Panc1 (cell line): ENCODE data around the gene SKI.

Source experiments
- POLR2AphosphoS5 ChIP-seq: IDR thresholded peaks from 2 replicates; pipeline ENCODE4 v1.6.1; 2012; ENCODE audit warnings: mild to moderate bottlenecking, low read depth, low read length, moderate library complexity
- SIN3A ChIP-seq: IDR thresholded peaks from 2 replicates; pipeline ENCODE4 v1.6.1; 2012; ENCODE audit warnings: low read depth, mild to moderate bottlenecking, low read length, moderate library complexity, borderline replicate concordance; ENCODE audit not compliant: insufficient read depth
- TCF7L2 ChIP-seq: IDR thresholded peaks from 2 replicates; pipeline ENCODE4 v1.6.1; 2011; ENCODE audit warnings: mild to moderate bottlenecking, low read depth, low read length, inconsistent platforms
- TF ChIP-seq, protein P1 (sequence below): fragments of 450-650 bp; IDR thresholded peaks from 2 replicates; pipeline ENCODE4 v1.5.1; 2017; ENCODE audit warnings: mild to moderate bottlenecking
- TF ChIP-seq, protein P2 (sequence below), 2 experiments: IDR thresholded peaks; 2 replicates each; pipeline ENCODE4 v1.6.1; 2011 to 2012; ENCODE audit warnings: low read depth in 2 of 2, control low read depth in 1 of 2, low read length in 1 of 2, mild to moderate bottlenecking in 1 of 2, moderate library complexity in 1 of 2; ENCODE audit not compliant: insufficient read depth in 1 of 2

DNA sequence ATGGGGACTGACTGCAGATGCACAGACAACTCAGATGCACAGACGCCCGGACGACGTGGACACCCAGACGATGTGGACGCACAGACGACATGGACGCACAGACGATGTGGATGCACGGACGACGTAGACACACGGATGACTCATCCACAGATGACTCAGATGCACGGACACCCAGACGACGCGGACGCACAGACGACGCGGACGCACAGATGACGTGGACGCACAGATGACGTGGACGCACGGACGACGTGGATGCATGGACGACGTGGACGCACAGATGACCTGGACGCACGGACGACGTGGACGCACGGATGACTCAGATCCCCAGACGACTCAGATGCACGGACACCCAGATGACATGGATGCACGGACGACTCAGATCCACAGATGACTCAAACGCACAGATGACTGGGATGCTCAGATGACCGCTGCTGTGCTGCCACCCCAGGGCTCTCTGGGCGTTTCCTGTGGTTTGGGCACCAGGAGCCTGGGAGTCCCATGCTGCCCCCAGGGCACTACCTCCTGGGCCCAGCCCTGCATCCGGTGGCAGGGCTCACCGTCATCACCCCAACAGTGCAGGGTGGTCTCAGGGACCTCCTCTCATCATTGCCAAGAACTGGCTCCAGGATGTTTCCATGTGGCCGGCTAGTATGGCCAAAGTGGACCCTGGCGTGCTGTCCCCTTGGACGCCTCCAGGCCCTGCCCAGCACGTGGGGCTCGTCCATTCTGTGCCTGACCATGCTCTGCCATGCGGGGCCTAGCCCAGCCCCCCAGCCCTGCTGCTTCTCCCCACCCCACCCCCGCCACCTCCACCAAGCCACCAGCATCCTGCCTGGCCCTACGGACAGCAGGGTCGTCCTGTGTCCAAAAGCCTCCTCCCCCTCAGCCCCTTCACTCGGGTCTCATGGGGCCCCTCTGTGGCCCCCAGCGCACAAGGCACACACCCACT, 47.5 kb upstream of the SKI start:
- TF ChIP-seq, protein P1, sequence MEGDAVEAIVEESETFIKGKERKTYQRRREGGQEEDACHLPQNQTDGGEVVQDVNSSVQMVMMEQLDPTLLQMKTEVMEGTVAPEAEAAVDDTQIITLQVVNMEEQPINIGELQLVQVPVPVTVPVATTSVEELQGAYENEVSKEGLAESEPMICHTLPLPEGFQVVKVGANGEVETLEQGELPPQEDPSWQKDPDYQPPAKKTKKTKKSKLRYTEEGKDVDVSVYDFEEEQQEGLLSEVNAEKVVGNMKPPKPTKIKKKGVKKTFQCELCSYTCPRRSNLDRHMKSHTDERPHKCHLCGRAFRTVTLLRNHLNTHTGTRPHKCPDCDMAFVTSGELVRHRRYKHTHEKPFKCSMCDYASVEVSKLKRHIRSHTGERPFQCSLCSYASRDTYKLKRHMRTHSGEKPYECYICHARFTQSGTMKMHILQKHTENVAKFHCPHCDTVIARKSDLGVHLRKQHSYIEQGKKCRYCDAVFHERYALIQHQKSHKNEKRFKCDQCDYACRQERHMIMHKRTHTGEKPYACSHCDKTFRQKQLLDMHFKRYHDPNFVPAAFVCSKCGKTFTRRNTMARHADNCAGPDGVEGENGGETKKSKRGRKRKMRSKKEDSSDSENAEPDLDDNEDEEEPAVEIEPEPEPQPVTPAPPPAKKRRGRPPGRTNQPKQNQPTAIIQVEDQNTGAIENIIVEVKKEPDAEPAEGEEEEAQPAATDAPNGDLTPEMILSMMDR = no peak
- TF ChIP-seq POLR2AphosphoS5 (no peak), TCF7L2 (no peak), SIN3A (no peak)
- TF ChIP-seq, protein P2, sequence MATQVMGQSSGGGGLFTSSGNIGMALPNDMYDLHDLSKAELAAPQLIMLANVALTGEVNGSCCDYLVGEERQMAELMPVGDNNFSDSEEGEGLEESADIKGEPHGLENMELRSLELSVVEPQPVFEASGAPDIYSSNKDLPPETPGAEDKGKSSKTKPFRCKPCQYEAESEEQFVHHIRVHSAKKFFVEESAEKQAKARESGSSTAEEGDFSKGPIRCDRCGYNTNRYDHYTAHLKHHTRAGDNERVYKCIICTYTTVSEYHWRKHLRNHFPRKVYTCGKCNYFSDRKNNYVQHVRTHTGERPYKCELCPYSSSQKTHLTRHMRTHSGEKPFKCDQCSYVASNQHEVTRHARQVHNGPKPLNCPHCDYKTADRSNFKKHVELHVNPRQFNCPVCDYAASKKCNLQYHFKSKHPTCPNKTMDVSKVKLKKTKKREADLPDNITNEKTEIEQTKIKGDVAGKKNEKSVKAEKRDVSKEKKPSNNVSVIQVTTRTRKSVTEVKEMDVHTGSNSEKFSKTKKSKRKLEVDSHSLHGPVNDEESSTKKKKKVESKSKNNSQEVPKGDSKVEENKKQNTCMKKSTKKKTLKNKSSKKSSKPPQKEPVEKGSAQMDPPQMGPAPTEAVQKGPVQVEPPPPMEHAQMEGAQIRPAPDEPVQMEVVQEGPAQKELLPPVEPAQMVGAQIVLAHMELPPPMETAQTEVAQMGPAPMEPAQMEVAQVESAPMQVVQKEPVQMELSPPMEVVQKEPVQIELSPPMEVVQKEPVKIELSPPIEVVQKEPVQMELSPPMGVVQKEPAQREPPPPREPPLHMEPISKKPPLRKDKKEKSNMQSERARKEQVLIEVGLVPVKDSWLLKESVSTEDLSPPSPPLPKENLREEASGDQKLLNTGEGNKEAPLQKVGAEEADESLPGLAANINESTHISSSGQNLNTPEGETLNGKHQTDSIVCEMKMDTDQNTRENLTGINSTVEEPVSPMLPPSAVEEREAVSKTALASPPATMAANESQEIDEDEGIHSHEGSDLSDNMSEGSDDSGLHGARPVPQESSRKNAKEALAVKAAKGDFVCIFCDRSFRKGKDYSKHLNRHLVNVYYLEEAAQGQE (IDR thresholded peaks at IDR 0.05; ENCODE audit: insufficient read depth in 1 of 2, low read depth in 2 of 2, low read length in 1 of 2) = no peak
